HL-60 (cell line): Measurements from ENCODE around the gene RPL13.

ENCODE experiments used
- POLR2AphosphoS5 ChIP-seq: IDR thresholded peaks from 2 replicates; pipeline ENCODE4 v1.6.1; 2012; ENCODE audit warnings: low read depth
- TF ChIP-seq, protein P1 (sequence below): IDR thresholded peaks from one replicate; pipeline ENCODE4 v1.5.1; 2011; ENCODE audit warnings: low read length, control low read depth, inconsistent platforms; ENCODE audit not compliant: insufficient read depth

GRCh38 chr16:89584768-89585549 lies 24.5 kb downstream of the RPL13 start:
- TF ChIP-seq, protein P1, sequence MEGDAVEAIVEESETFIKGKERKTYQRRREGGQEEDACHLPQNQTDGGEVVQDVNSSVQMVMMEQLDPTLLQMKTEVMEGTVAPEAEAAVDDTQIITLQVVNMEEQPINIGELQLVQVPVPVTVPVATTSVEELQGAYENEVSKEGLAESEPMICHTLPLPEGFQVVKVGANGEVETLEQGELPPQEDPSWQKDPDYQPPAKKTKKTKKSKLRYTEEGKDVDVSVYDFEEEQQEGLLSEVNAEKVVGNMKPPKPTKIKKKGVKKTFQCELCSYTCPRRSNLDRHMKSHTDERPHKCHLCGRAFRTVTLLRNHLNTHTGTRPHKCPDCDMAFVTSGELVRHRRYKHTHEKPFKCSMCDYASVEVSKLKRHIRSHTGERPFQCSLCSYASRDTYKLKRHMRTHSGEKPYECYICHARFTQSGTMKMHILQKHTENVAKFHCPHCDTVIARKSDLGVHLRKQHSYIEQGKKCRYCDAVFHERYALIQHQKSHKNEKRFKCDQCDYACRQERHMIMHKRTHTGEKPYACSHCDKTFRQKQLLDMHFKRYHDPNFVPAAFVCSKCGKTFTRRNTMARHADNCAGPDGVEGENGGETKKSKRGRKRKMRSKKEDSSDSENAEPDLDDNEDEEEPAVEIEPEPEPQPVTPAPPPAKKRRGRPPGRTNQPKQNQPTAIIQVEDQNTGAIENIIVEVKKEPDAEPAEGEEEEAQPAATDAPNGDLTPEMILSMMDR, result no peak
- TF ChIP-seq POLR2AphosphoS5, result no peak
